ENCODE measurements around the gene TRPM2. TPM values are rescaled to one million over a fixed set of nuclear protein-coding genes. Genes with fewer than 3 reads are reported as not detected.

The TRPM2 gene
- total RNA-seq, 1 experiment from 2014 or later = 0.26 TPM

DNA sequence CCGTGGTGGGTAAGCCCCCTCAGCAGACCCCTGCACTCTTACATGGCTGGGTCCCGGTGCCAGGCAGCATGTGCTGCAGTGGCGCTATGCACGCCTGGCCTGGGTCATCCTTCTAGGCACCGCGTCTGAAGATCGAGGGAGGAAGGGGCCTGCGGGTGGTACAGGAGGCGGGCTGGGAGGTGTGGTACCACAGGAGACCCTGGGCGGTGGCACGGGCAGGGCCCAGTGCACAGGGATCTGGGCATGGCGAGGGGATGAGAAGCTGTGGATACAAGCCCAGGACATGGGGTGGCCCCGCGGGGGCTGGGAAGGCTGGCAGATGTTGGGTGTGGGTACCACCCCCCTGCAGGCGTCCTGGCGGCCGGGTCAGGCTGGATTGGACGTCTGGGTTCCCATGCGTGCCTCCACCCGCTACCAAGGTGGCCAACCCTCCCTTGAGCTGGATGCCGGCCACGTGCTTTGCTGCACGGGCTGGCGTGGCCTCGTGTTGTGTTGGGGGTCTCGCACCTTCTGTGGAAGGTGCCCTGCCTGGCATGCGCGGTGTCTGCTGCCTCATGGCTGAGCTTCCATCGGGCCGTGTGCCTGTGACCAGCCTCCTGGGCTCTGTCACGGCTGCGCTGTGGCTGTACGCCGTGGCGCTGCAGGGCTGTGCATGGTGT is 33.9 kb upstream of the TRPM2 start:
- in situ Hi-C loops (cut with HindIII; ENCODE audit: low pct_unique_long_range_greater_than_20kb, low sequenced_read_pairs) (no loop called here), intact Hi-C loops (cut with micrococcal nuclease; ENCODE audit: unreplicated experiment) (no loop called here)
- ChIA-PET CTCF (interaction anchor here (0.6 kb wide), 1 partner anchor 168 kb away, joined by 4 read pairs; no protein-coding TSS in a partner anchor), POLR2A (no interaction called here)
- no TSS peak for BruUV-seq (replicated peaks)
- H3K27ac ChIP-seq (ENCODE audit: low read length) = no peak overlapping the region
- TF ChIP-seq TCF7L2 (IDR thresholded peaks at IDR 0.05; ENCODE audit: low read depth, low read length) (no peak), POLR2AphosphoS5 (IDR thresholded peaks at IDR 0.05; ENCODE audit: low read depth, low read length) (no peak), SIN3A (IDR thresholded peaks at IDR 0.05; ENCODE audit: borderline replicate concordance, insufficient read depth, low read depth, low read length) (no peak), REST (IDR thresholded peaks at IDR 0.05; ENCODE audit: insufficient read depth in 1 of 2, low read depth in 2 of 2, low read length in 1 of 2) (no peak)
- TF ChIP-seq, protein P1, sequence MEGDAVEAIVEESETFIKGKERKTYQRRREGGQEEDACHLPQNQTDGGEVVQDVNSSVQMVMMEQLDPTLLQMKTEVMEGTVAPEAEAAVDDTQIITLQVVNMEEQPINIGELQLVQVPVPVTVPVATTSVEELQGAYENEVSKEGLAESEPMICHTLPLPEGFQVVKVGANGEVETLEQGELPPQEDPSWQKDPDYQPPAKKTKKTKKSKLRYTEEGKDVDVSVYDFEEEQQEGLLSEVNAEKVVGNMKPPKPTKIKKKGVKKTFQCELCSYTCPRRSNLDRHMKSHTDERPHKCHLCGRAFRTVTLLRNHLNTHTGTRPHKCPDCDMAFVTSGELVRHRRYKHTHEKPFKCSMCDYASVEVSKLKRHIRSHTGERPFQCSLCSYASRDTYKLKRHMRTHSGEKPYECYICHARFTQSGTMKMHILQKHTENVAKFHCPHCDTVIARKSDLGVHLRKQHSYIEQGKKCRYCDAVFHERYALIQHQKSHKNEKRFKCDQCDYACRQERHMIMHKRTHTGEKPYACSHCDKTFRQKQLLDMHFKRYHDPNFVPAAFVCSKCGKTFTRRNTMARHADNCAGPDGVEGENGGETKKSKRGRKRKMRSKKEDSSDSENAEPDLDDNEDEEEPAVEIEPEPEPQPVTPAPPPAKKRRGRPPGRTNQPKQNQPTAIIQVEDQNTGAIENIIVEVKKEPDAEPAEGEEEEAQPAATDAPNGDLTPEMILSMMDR (IDR thresholded peaks at IDR 0.05) = no peak
- no peaks in the 10 kb centered on the region for H3K36me3 ChIP-seq (ENCODE audit: control insufficient read depth, insufficient read depth, low read length)
- ATAC-seq (no peak), DNase-seq (ENCODE audit: low read depth, low spot score) (no peak)
- H3K9me3 ChIP-seq (ENCODE audit: control insufficient read depth, insufficient read depth, low read depth, low read length) = no peaks in the 10 kb centered on the region
- no peaks in the 10 kb centered on the region for H3K27me3 ChIP-seq (ENCODE audit: control insufficient read depth, insufficient read depth, low read length)
- no peaks in the 10 kb centered on the region for H3K4me1 ChIP-seq (ENCODE audit: control insufficient read depth, insufficient read depth, low read length)
- no peak overlapping the region for H3K4me3 ChIP-seq (ENCODE audit: low read depth in 2 of 2, low read length in 2 of 2)

DNA sequence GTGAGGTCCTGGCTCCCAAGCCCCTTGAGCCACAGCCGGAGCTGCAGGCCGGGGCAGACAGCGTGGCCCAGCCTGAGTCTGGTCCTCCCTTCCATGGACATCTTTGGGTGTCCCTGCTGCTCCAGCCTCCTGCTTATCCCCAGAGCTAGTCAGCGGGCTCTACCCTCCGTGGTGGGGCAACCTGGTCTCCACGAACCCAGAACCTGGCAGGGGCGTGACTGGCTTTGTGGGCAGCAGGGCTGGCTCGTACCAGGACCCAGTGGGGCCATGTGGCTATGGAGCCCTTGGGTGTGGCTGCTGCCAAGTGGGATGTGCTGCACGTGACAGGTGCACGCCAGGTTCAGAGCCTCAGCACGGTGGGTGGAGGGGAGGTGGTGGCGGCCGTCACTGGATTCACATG is 32.6 kb upstream of the TRPM2 start:
- no TSS peak for BruUV-seq (replicated peaks)
- no peak overlapping the region for H3K27ac ChIP-seq (ENCODE audit: low read length)
- TF ChIP-seq, protein P1 (IDR thresholded peaks at IDR 0.05) = no peak
- TF ChIP-seq TCF7L2 (IDR thresholded peaks at IDR 0.05; ENCODE audit: low read depth, low read length) = no peak
- no peak for TF ChIP-seq REST (IDR thresholded peaks at IDR 0.05; ENCODE audit: insufficient read depth in 1 of 2, low read depth in 2 of 2, low read length in 1 of 2)
- no peak for TF ChIP-seq POLR2AphosphoS5 (IDR thresholded peaks at IDR 0.05; ENCODE audit: low read depth, low read length)
- no peak for TF ChIP-seq SIN3A (IDR thresholded peaks at IDR 0.05; ENCODE audit: borderline replicate concordance, insufficient read depth, low read depth, low read length)
- no peak for ATAC-seq
- CTCF ChIA-PET = no interaction called here
- H3K4me3 ChIP-seq (ENCODE audit: low read depth in 2 of 2, low read length in 2 of 2) = no peak overlapping the region
- no peak for DNase-seq (ENCODE audit: low read depth, low spot score)
- no peaks in the 10 kb centered on the region for H3K4me1 ChIP-seq (ENCODE audit: control insufficient read depth, insufficient read depth, low read length)
- H3K36me3 ChIP-seq (ENCODE audit: control insufficient read depth, insufficient read depth, low read length) = no peaks in the 10 kb centered on the region
- intact Hi-C loops (cut with micrococcal nuclease; ENCODE audit: unreplicated experiment) = no loop called here
- H3K9me3 ChIP-seq (ENCODE audit: control insufficient read depth, insufficient read depth, low read depth, low read length) = no peaks in the 10 kb centered on the region
- H3K27me3 ChIP-seq (ENCODE audit: control insufficient read depth, insufficient read depth, low read length) = no peaks in the 10 kb centered on the region
- in situ Hi-C loops (cut with HindIII; ENCODE audit: low pct_unique_long_range_greater_than_20kb, low sequenced_read_pairs) = no loop called here
- POLR2A ChIA-PET = no interaction called here
